Activated T-cell treated with anti-CD3 and anti-CD28 coated beads, Interleukin-2, amount 50 U/mL, for 72 hours (primary cell): Measurements from ENCODE around the gene IL31RA. TPM values are rescaled to one million over a fixed set of nuclear protein-coding genes. Genes with fewer than 3 reads are reported as not detected.
"Not testable (repeated sequence)": the region's sequence is repeated elsewhere in the genome, so short reads cannot be mapped to it uniquely, and the experiment has no call there.

Experiments used
- ATAC-seq, 2 donors: fragments of 150-1000 bp; cut with Tn5 transposase; replicated peaks in 1 of 2; 2 replicates each; pipeline ENCODE4 v1.10.0; 2021; ENCODE audit warnings: moderate library complexity in 2 of 2, mild to moderate bottlenecking in 1 of 2
- DNase-seq, 2 donors: peaks; one replicate each; pipeline ENCODE4 v3.0.0; 2021 to 2022; ENCODE audit warnings: mixed read lengths in 1 of 2
- H3K27ac Mint-ChIP-seq: one replicate; pipeline ENCODE4 v1.8.0; 2022; ENCODE audit warnings: mild to moderate bottlenecking, moderate library complexity, mixed read lengths
- H3K27me3 Mint-ChIP-seq: one replicate; pipeline ENCODE4 v1.8.0; 2022; ENCODE audit warnings: low read depth, mixed read lengths
- H3K36me3 Mint-ChIP-seq, 2 donors: one replicate each; pipeline ENCODE4 v1.8.0; 2022; ENCODE audit warnings: mixed read lengths in 2 of 2, mild to moderate bottlenecking in 1 of 2; ENCODE audit not compliant: insufficient read depth in 2 of 2
- H3K4me1 Mint-ChIP-seq: one replicate; pipeline ENCODE4 v1.8.0; 2022; ENCODE audit warnings: low read depth, mixed read lengths
- H3K4me3 Mint-ChIP-seq, 2 donors: one replicate each; pipeline ENCODE4 v1.8.0; 2022; ENCODE audit warnings: mild to moderate bottlenecking in 2 of 2, mixed read lengths in 2 of 2, moderate library complexity in 2 of 2
- H3K9me3 Mint-ChIP-seq, 2 donors: one replicate each; pipeline ENCODE4 v1.8.0; 2022; ENCODE audit warnings: mixed read lengths in 2 of 2
- total RNA-seq, 2 donors: library from RNA; stranded (reverse); gene quantifications; one replicate each; pipeline ENCODE4 v1.2.3, GENCODE V29; 2022

IL31RA gene
- total RNA-seq, 2 donors from 2014 or later = 0.99 to 3.6 TPM

DNA sequence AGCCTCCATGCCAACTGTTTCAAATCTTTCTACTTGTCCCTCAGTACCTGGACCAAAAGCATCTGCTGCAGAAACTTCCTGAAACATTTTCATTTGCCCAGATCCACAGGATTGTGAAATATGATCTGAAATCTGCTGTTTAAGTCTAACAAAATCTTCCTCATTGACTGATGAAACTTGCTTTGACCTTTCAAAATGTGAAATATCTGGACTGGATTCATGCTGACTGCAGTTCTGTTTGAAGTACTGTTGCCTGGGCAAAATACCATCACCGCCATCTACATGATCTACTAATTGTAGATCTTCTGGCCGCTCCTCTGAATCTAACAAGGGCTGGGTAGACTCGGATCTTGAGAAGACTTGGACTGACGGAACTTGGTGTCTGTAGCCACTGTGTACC lies 90.0 kb downstream of the IL31RA start:
- not testable (repeated sequence) for ATAC-seq, H3K27ac Mint-ChIP-seq, H3K9me3 Mint-ChIP-seq, H3K4me3 Mint-ChIP-seq, H3K4me1 Mint-ChIP-seq, DNase-seq, H3K27me3 Mint-ChIP-seq
- H3K36me3 Mint-ChIP-seq = peaks cover 10 to 30% of the 10 kb centered on the region in 2 donors

DNA sequence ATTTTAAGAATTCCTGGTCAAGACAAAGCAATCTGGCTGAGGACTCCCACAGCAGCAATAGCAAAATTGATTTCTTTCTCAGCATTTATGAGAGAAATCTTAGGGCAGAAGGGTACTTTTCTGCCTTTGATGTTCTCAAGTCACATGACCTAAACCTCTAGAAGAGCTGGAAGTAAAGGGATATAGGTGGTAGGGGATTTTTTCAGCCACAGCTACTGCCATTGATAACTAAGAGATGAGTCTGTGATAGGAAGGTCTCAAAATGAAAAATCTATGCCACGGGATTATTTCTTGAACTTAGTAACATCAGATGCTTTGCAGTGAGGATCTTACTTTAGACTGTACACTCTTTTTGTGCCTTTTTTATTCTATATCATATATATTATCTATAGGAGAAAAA lies 108.1 kb downstream of the IL31RA start:
- ATAC-seq (peak; percentile 64 to 73), DNase-seq (no peak)
- Mint-ChIP-seq H3K9me3 (no peaks in the 10 kb centered on the region), H3K27me3 (no peaks in the 10 kb centered on the region), H3K27ac (no peak overlapping the region), H3K4me1 (peaks cover 24% of the 10 kb centered on the region), H3K4me3 (no peak overlapping the region), H3K36me3 (peaks cover 12 to 33% of the 10 kb centered on the region in 2 donors)

DNA sequence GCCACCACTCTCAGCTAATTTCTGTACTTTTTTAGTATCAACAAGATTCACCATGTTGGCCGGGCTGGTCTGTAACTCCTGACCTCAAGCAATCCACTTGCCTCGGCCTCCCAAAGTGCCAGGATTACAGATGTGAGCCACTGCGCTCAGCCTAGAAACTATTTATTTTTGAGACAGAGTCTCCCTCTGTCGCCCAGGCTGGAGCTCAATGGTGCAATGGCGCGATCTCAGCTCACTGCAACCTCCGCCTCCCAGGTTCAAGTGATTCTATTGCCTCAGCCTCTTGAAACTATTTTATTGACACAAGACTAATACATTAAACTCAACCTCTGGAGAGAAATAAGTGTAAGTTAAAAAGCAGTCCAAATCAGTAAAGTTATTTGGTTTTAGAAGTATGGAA lies 109.6 kb downstream of the IL31RA start:
- Mint-ChIP-seq H3K27ac (no peak overlapping the region), H3K4me1 (peaks cover 30% of the 10 kb centered on the region), H3K9me3 (no peaks in the 10 kb centered on the region), H3K36me3 (peaks cover 11 to 41% of the 10 kb centered on the region in 2 donors), H3K4me3 (no peak overlapping the region), H3K27me3 (no peaks in the 10 kb centered on the region)
- no peak for ATAC-seq
- DNase-seq = no peak

DNA sequence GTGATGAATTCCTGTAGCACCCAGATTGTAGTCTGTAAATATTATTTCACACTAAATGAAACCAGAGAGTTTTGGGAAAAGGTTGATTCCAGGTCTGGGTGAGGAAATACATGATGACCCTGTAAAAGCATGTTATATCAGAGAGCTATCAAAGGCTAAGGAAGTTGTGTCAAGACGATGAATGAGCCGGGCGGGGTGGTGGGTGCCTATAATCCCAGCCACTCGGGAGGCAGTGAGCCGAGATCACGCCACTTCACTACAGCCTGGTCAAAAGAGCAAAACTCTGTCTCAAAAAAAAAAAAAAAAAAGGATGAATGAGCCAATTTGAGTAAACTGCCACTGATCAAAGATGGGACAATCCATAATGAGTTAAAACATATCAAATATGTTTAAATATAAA lies 114.4 kb downstream of the IL31RA start:
- H3K4me3 Mint-ChIP-seq = no peak overlapping the region
- no peaks in the 10 kb centered on the region for H3K27me3 Mint-ChIP-seq
- H3K27ac Mint-ChIP-seq = no peak overlapping the region
- DNase-seq (no peak), ATAC-seq (no peak)
- peaks cover 6 to 38% of the 10 kb centered on the region in 2 donors for H3K36me3 Mint-ChIP-seq
- no peaks in the 10 kb centered on the region for H3K9me3 Mint-ChIP-seq
- peaks cover 35% of the 10 kb centered on the region for H3K4me1 Mint-ChIP-seq

DNA sequence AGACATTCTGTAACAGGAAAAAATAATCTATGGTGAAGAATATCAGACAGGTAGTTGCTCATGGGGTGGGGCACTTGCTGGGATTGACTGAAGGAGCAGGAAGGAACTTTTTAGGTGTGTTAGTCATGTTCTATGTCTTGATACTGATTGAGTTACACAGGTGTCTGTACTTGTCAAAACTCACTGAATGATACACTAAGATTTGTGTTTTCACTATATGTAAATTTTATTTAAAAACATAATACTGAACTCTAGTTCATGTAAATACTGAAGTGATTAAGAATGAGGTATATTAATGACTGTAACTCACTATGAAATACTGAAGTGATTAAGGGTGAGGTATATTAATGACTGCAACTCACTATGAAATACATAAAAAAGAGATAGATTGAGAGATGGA lies 115.1 kb downstream of the IL31RA start:
- Mint-ChIP-seq H3K27ac (peak overlapping the region; percentile 91), H3K4me1 (peaks cover 35% of the 10 kb centered on the region), H3K4me3 (peak overlapping the region in 1 of 2 donors; percentile 57), H3K36me3 (peaks cover 4 to 33% of the 10 kb centered on the region in 2 donors), H3K9me3 (no peaks in the 10 kb centered on the region), H3K27me3 (no peaks in the 10 kb centered on the region)
- DNase-seq (no peak), ATAC-seq (peak; percentile 66 to 86)

DNA sequence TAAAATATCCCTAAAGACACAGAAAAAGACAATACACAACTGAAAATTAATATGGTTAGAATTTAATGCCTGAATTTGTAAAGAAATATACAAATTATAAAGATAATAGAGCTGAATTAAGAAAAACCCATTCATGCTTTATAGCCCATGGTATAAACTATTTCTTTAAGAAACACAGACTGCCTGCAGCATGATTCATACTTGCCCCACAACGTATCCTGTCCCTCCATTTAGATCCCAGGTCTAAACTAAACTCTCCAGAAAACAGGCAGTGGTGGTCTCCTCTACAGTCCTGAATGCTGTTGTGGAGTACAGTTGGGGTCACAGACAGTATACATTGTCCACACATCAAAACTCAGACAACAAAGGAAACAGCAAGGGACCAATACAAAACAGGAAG lies 118.8 kb downstream of the IL31RA start:
- Mint-ChIP-seq H3K36me3 (peaks cover 5 to 41% of the 10 kb centered on the region in 2 donors), H3K4me1 (peaks cover 60% of the 10 kb centered on the region)

More for the DNA sequence above, 118.8 kb downstream of the IL31RA start:
- Mint-ChIP-seq H3K9me3 (no peaks in the 10 kb centered on the region), H3K4me3 (peak overlapping the region in 1 of 2 donors; percentile 14), H3K27me3 (no peaks in the 10 kb centered on the region), H3K27ac (peak overlapping the region; percentile 58)
- ATAC-seq = no peak
- no peak for DNase-seq

Other genes starting within 250 kb of the IL31RA start
- gene SLC38A9, start 139.0 kb upstream of the IL31RA start, total RNA-seq = 10 to 100 TPM; 15.8 to 25.9 TPM
- gene DDX4, start 113.3 kb upstream of the IL31RA start, total RNA-seq = 1 to 10 TPM; 1.0 to 1.1 TPM
- 10 to 100 TPM; 50.0 to 53.8 TPM for gene IL6ST, start 143.6 kb downstream of the IL31RA start, total RNA-seq